Osteoblast (primary cell): Measurements from ENCODE around the gene SH3PXD2B. TPM values are rescaled to one million over a fixed set of nuclear protein-coding genes. Genes with fewer than 3 reads are reported as not detected.

Experiments
- DNase-seq: peaks from one replicate; pipeline ENCODE4 v3.0.0; 2011; ENCODE audit warnings: low spot score, mixed read lengths; ENCODE audit not compliant: insufficient read length; ENCODE audit errors: missing footprints
- H2AFZ ChIP-seq: 2 replicates; pipeline ENCODE4 v1.6.0; 2011; ENCODE audit warnings: mild to moderate bottlenecking, low read length
- H3K27ac ChIP-seq: 2 replicates; pipeline ENCODE4 v1.5.1; 2011; ENCODE audit warnings: mild to moderate bottlenecking, low read depth, low read length, moderate library complexity
- H3K27me3 ChIP-seq: 2 replicates; pipeline ENCODE4 v1.6.0; 2012; ENCODE audit warnings: mild to moderate bottlenecking, control low read depth, inconsistent platforms, low read length, moderate library complexity; ENCODE audit not compliant: insufficient read depth
- H3K36me3 ChIP-seq: 2 replicates; pipeline ENCODE4 v1.5.1; 2011; ENCODE audit warnings: mild to moderate bottlenecking, low read length, control low read depth, moderate library complexity; ENCODE audit not compliant: insufficient read depth
- H3K4me1 ChIP-seq: 2 replicates; pipeline ENCODE4 v1.5.1; 2011; ENCODE audit warnings: mild to moderate bottlenecking, low read length, control low read depth, moderate library complexity; ENCODE audit not compliant: insufficient read depth
- H3K4me2 ChIP-seq: 2 replicates; pipeline ENCODE4 v1.6.0; 2011; ENCODE audit warnings: mild to moderate bottlenecking, low read length; ENCODE audit not compliant: insufficient read depth
- H3K4me3 ChIP-seq: fragments of 200-600 bp; sonication (generic); 3 replicates; pipeline ENCODE4 v1.5.1; 2012; ENCODE audit warnings: mild to moderate bottlenecking, low read length, inconsistent platforms; ENCODE audit not compliant: insufficient read depth
- H3K79me2 ChIP-seq: 2 replicates; pipeline ENCODE4 v1.6.0; 2012; ENCODE audit warnings: mild to moderate bottlenecking, low read length, control low read depth, inconsistent platforms; ENCODE audit not compliant: insufficient read depth
- H3K9me3 ChIP-seq: 2 replicates; pipeline ENCODE4 v1.5.1; 2011; ENCODE audit warnings: low read depth, low read length, control low read depth
- H4K20me1 ChIP-seq: 2 replicates; pipeline ENCODE4 v1.6.0; 2012; ENCODE audit warnings: mild to moderate bottlenecking, low read length, control low read depth; ENCODE audit not compliant: insufficient read depth
- CTCF ChIP-seq: IDR thresholded peaks from 2 replicates; pipeline ENCODE4 v1.5.1; 2011; ENCODE audit warnings: mild to moderate bottlenecking, low read depth, low read length, moderate library complexity; ENCODE audit errors: extremely low read depth
- total RNA-seq: library from RNA; depleted of rRNA; stranded (reverse); fragments of >200 nt; gene quantifications from 2 replicates; pipeline ENCODE4 v1.2.3, GENCODE V29; 2012

SH3PXD2B gene
- total RNA-seq, 1 donor, result 58.3 TPM

GRCh38 chr5:172312286-172312685, 142.0 kb downstream of the SH3PXD2B start:
- peak; percentile 92 for DNase-seq
- peaks cover 27% of the 10 kb centered on the region for H3K4me1 ChIP-seq
- H3K79me2 ChIP-seq, result no peaks in the 10 kb centered on the region
- no peak overlapping the region for H3K4me2 ChIP-seq
- no peak overlapping the region for H2AFZ ChIP-seq
- no peaks in the 10 kb centered on the region for H3K27me3 ChIP-seq
- H3K4me3 ChIP-seq, result no peak overlapping the region
- H4K20me1 ChIP-seq, result no peaks in the 10 kb centered on the region
- H3K9me3 ChIP-seq, result no peaks in the 10 kb centered on the region
- H3K36me3 ChIP-seq, result no peaks in the 10 kb centered on the region
- no peak for TF ChIP-seq CTCF
- H3K27ac ChIP-seq, result no peak overlapping the region

DNA sequence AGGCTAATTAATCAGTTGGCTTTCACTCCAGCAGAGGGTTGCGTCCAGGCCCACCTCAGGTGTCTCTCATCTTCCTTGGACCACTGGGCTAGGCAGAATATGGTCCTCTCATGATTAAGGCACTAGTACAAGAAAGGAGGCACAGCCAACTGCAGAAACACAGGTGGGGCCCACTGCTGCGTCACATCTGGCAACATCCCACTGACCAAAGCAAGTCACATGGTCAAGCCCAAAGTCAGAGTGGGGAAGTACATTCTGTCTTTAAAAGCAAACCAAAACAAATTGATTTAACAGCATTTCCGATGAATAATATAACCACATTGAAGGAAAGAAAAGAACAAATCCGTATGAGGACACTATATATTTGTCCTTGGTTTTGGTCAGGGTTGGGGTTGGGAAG, 142.7 kb downstream of the SH3PXD2B start:
- Histone ChIP-seq H3K4me1 (peaks cover 27% of the 10 kb centered on the region), H4K20me1 (no peaks in the 10 kb centered on the region), H3K36me3 (no peaks in the 10 kb centered on the region), H2AFZ (peak overlapping the region; percentile 42), H3K27ac (no peak overlapping the region), H3K4me3 (no peak overlapping the region), H3K79me2 (no peaks in the 10 kb centered on the region), H3K9me3 (no peaks in the 10 kb centered on the region), H3K27me3 (no peaks in the 10 kb centered on the region), H3K4me2 (no peak overlapping the region)
- no peak for DNase-seq
- no peak for TF ChIP-seq CTCF

- Histone ChIP-seq H4K20me1 (no peaks in the 10 kb centered on the region), H3K4me2 (no peak overlapping the region), H3K4me3 (no peak overlapping the region), H3K27ac (no peak overlapping the region), H3K9me3 (no peaks in the 10 kb centered on the region), H3K4me1 (peaks cover 26% of the 10 kb centered on the region), H3K79me2 (no peaks in the 10 kb centered on the region), H3K36me3 (no peaks in the 10 kb centered on the region), H3K27me3 (no peaks in the 10 kb centered on the region), H2AFZ (no peak overlapping the region)
- no peak for TF ChIP-seq CTCF
- no peak for DNase-seq
These were observed 143.3 kb downstream of the SH3PXD2B start for GRCh38 chr5:172311026-172311425.

DNA sequence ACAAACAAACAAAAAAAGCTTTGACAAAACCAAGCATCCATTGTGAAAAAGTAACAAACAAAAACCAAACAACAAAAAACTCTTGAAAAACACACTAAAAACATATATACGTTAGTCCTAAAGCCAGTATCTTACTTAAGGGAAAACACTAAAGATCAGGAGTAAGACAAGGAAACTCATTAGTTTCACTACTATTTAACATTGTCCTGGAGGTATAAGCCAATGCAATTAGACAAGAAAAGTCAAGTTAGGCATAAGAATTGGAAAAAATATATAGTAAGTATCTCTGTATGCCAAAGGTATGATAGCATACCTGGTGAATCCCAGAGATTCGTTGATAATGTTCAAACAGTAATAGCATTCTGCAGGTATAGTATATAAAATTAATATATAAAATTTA, 148.9 kb downstream of the SH3PXD2B start:
- Histone ChIP-seq H4K20me1 (no peaks in the 10 kb centered on the region), H3K27ac (no peak overlapping the region), H3K79me2 (no peaks in the 10 kb centered on the region), H3K4me3 (no peak overlapping the region), H3K27me3 (no peaks in the 10 kb centered on the region), H2AFZ (no peak overlapping the region), H3K4me1 (peaks cover 4% of the 10 kb centered on the region), H3K36me3 (no peaks in the 10 kb centered on the region), H3K9me3 (no peaks in the 10 kb centered on the region), H3K4me2 (no peak overlapping the region)
- no peak for TF ChIP-seq CTCF
- DNase-seq, result no peak
